IMR-90 (cell line): ENCODE data around the gene FUS.

Experiments used
- MXI1 ChIP-seq: IDR thresholded peaks from 2 replicates; pipeline ENCODE4 v1.6.1; 2012; ENCODE audit warnings: low read depth, mild to moderate bottlenecking, low read length, moderate library complexity, borderline replicate concordance
- TF ChIP-seq, protein P1 (sequence below): conservative IDR thresholded peaks from 2 replicates; pipeline ENCODE4 v1.5.1; 2012; ENCODE audit warnings: mild to moderate bottlenecking, low read depth, low read length, improper control_type of control experiment

DNA sequence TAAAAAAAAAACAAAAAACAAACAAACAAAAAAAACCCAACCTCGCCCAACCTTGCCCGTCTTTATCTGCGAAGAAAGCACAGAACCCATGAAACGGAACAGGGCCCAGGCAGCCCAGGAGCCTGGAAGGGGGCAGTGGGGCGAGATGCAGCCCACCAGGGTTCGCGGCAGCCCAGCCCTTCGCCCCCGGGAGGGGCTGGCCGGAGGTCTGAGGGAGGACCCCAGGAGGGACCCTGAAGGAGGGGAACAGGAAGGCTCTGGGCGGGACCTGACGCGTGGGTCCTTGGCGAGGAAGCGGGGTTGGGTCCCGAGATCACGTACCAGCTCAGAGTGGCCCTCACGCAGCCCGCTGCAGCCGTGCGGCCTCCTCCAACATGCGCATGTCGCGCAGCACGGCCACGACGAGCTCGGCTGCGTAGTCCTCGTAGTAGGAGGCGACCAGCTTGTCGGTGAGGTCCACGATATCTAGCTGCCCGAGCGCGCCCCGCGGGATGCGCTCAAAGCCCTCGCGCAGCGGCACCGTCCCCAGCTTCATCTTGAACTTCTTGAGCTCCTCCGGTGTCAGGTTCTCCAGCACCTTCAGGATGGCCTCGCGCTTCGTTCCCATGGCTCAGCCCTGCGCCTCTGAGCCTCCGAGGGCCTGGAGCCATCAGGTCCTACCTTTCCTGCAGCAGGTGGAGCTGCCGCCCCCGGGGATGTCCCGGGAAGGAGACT, 36.6 kb downstream of the FUS start, which contains the start of gene PYDC1:
- TF ChIP-seq, protein P1, sequence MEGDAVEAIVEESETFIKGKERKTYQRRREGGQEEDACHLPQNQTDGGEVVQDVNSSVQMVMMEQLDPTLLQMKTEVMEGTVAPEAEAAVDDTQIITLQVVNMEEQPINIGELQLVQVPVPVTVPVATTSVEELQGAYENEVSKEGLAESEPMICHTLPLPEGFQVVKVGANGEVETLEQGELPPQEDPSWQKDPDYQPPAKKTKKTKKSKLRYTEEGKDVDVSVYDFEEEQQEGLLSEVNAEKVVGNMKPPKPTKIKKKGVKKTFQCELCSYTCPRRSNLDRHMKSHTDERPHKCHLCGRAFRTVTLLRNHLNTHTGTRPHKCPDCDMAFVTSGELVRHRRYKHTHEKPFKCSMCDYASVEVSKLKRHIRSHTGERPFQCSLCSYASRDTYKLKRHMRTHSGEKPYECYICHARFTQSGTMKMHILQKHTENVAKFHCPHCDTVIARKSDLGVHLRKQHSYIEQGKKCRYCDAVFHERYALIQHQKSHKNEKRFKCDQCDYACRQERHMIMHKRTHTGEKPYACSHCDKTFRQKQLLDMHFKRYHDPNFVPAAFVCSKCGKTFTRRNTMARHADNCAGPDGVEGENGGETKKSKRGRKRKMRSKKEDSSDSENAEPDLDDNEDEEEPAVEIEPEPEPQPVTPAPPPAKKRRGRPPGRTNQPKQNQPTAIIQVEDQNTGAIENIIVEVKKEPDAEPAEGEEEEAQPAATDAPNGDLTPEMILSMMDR = no peak
- no peak for TF ChIP-seq MXI1
